ENCODE measurements around the gene TCF21.

Gene TCF21

DNA sequence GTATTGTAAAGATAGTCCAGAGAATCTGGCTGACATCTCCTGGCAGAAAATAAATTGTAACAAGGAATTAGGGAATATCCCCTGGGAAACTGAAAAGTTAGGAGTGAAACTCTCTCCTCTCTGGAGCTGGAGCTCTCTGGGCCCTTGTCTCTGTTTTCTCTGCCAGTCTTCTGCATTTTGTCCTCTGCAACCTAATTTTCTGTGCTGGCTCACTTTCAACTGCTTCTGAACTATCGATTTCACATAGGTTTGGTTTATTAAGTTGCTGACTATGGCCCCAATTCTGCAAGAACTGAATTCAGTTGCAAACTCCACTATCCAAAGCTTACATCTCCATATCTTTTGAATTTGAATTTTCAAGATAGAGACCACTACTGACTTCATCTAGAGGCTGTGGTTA, 9.3 kb downstream of the TCF21 start:
- Histone ChIP-seq H3K79me2 (ENCODE audit: insufficient read depth, low read length) (no peaks in the 10 kb centered on the region), H3K4me1 (ENCODE audit: insufficient read depth, low read length, poor library complexity, severe bottlenecking) (peaks cover 2% of the 10 kb centered on the region), H3K9ac (ENCODE audit: low read depth, low read length, poor library complexity, severe bottlenecking) (no peak overlapping the region), H3K36me3 (ENCODE audit: insufficient read depth, low read length) (no peaks in the 10 kb centered on the region), H4K20me1 (ENCODE audit: insufficient read depth, low read length, poor library complexity, severe bottlenecking) (no peaks in the 10 kb centered on the region), H2AFZ (ENCODE audit: low read length) (no peak overlapping the region), H3K9me3 (ENCODE audit: insufficient read depth, low read depth, low read length) (no peaks in the 10 kb centered on the region), H3K4me2 (ENCODE audit: low read depth, low read length, poor library complexity, severe bottlenecking) (no peak overlapping the region), H3K27me3 (ENCODE audit: insufficient read depth, low read length, poor library complexity, severe bottlenecking) (no peaks in the 10 kb centered on the region), H3K9me2 (replicated peaks; ENCODE audit: low read depth, low read length) (no peaks in the 10 kb centered on the region), H3K4me3 (ENCODE audit: low read length, poor library complexity, severe bottlenecking) (no peak overlapping the region), H3F3A (ENCODE audit: low read depth) (no peaks in the 10 kb centered on the region)
- no peak for TF ChIP-seq EZH2phosphoT487 (IDR thresholded peaks at IDR 0.05; ENCODE audit: borderline replicate concordance)
- TF ChIP-seq, protein P1, sequence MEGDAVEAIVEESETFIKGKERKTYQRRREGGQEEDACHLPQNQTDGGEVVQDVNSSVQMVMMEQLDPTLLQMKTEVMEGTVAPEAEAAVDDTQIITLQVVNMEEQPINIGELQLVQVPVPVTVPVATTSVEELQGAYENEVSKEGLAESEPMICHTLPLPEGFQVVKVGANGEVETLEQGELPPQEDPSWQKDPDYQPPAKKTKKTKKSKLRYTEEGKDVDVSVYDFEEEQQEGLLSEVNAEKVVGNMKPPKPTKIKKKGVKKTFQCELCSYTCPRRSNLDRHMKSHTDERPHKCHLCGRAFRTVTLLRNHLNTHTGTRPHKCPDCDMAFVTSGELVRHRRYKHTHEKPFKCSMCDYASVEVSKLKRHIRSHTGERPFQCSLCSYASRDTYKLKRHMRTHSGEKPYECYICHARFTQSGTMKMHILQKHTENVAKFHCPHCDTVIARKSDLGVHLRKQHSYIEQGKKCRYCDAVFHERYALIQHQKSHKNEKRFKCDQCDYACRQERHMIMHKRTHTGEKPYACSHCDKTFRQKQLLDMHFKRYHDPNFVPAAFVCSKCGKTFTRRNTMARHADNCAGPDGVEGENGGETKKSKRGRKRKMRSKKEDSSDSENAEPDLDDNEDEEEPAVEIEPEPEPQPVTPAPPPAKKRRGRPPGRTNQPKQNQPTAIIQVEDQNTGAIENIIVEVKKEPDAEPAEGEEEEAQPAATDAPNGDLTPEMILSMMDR (conservative IDR thresholded peaks at IDR 0.05; ENCODE audit: low read length) = no peak

DNA sequence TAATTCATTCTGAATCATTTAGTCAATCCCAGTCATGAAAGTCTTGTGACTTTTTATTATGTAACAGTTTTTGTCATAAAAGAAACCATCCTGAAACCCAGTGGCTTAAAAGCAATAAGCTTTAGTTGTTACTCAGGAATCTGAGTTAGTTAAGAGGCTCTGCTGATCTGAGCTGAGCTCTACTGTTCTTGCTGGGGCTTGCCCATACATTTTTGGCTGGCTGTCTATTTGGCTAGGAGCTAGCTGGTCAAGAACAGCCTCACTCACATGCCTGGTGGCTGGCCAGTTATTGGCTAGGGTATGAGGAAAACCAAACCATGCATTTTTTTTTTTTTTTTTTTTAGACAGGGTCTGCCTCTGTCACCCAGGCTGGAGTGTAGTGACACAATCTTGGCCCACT, 10.6 kb downstream of the TCF21 start:
- Histone ChIP-seq H3K9ac (ENCODE audit: low read depth, low read length, poor library complexity, severe bottlenecking) (no peak overlapping the region), H3K9me2 (replicated peaks; ENCODE audit: low read depth, low read length) (no peaks in the 10 kb centered on the region), H2AFZ (ENCODE audit: low read length) (no peak overlapping the region), H3F3A (ENCODE audit: low read depth) (no peaks in the 10 kb centered on the region), H3K79me2 (ENCODE audit: insufficient read depth, low read length) (no peaks in the 10 kb centered on the region), H3K4me3 (ENCODE audit: low read length, poor library complexity, severe bottlenecking) (no peak overlapping the region), H3K27me3 (ENCODE audit: insufficient read depth, low read length, poor library complexity, severe bottlenecking) (no peaks in the 10 kb centered on the region), H3K4me2 (ENCODE audit: low read depth, low read length, poor library complexity, severe bottlenecking) (no peak overlapping the region), H4K20me1 (ENCODE audit: insufficient read depth, low read length, poor library complexity, severe bottlenecking) (no peaks in the 10 kb centered on the region), H3K36me3 (ENCODE audit: insufficient read depth, low read length) (no peaks in the 10 kb centered on the region), H3K4me1 (ENCODE audit: insufficient read depth, low read length, poor library complexity, severe bottlenecking) (no peaks in the 10 kb centered on the region), H3K9me3 (ENCODE audit: insufficient read depth, low read depth, low read length) (no peaks in the 10 kb centered on the region)
- TF ChIP-seq, protein P1 (conservative IDR thresholded peaks at IDR 0.05; ENCODE audit: low read length) = no peak
- no peak for TF ChIP-seq EZH2phosphoT487 (IDR thresholded peaks at IDR 0.05; ENCODE audit: borderline replicate concordance)

GRCh38 chr6:133903855-133904254, 14.9 kb downstream of the TCF21 start:
- Histone ChIP-seq H3K4me2 (ENCODE audit: low read depth, low read length, poor library complexity, severe bottlenecking) (no peak overlapping the region), H3F3A (ENCODE audit: low read depth) (no peaks in the 10 kb centered on the region), H3K9me2 (replicated peaks; ENCODE audit: low read depth, low read length) (no peaks in the 10 kb centered on the region), H3K4me3 (ENCODE audit: low read length, poor library complexity, severe bottlenecking) (no peak overlapping the region), H3K36me3 (ENCODE audit: insufficient read depth, low read length) (no peaks in the 10 kb centered on the region), H3K4me1 (ENCODE audit: insufficient read depth, low read length, poor library complexity, severe bottlenecking) (no peaks in the 10 kb centered on the region), H4K20me1 (ENCODE audit: insufficient read depth, low read length, poor library complexity, severe bottlenecking) (no peaks in the 10 kb centered on the region), H3K27me3 (ENCODE audit: insufficient read depth, low read length, poor library complexity, severe bottlenecking) (peaks cover 6% of the 10 kb centered on the region), H3K9me3 (ENCODE audit: insufficient read depth, low read depth, low read length) (no peaks in the 10 kb centered on the region), H3K79me2 (ENCODE audit: insufficient read depth, low read length) (no peaks in the 10 kb centered on the region), H3K9ac (ENCODE audit: low read depth, low read length, poor library complexity, severe bottlenecking) (no peak overlapping the region), H2AFZ (ENCODE audit: low read length) (no peak overlapping the region)
- TF ChIP-seq EZH2phosphoT487 (IDR thresholded peaks at IDR 0.05; ENCODE audit: borderline replicate concordance) = no peak
- TF ChIP-seq, protein P1 (conservative IDR thresholded peaks at IDR 0.05; ENCODE audit: low read length) = no peak
